DOHH2 (cell line): ENCODE measurements around the gene EIF4A3.
"Not testable (repeated sequence)": the region's sequence is repeated elsewhere in the genome, so short reads cannot be mapped to it uniquely, and the experiment has no call there.

Experiments used
- CTCF ChIP-seq: fragments of 200-600 bp; sonication (generic); IDR thresholded peaks from one replicate; pipeline ENCODE4 v1.5.1; 2014; ENCODE audit warnings: antibody characterized with exemption, mild to moderate bottlenecking, low read depth, low read length; ENCODE audit not compliant: poor library complexity, severe bottlenecking
- EZH2phosphoT487 ChIP-seq: fragments of 200-600 bp; sonication (generic); IDR thresholded peaks from 2 replicates; pipeline ENCODE4 v1.6.1; 2017; ENCODE audit warnings: borderline replicate concordance, mild to moderate bottlenecking, antibody characterized with exemption, low read length, moderate library complexity, mixed read lengths

- TF ChIP-seq CTCF, EZH2phosphoT487: not testable (repeated sequence)
Observed at GRCh38 chr17:80155600-80155999, 8.7 kb upstream of the EIF4A3 start.
